Measurements from ENCODE around the gene RNF144A.

Gene RNF144A

GRCh38 chr2:6982449-6982848 lies 65.2 kb downstream of the RNF144A start:
- H3K27me3 ChIP-seq (replicated peaks): no peaks in the 10 kb centered on the region
- DNase-seq: no peak
- no peak overlapping the region for H3K4me3 ChIP-seq (ENCODE audit: low read depth, low read length)
- H3K27ac ChIP-seq: no peak overlapping the region
- TF ChIP-seq, protein P1, sequence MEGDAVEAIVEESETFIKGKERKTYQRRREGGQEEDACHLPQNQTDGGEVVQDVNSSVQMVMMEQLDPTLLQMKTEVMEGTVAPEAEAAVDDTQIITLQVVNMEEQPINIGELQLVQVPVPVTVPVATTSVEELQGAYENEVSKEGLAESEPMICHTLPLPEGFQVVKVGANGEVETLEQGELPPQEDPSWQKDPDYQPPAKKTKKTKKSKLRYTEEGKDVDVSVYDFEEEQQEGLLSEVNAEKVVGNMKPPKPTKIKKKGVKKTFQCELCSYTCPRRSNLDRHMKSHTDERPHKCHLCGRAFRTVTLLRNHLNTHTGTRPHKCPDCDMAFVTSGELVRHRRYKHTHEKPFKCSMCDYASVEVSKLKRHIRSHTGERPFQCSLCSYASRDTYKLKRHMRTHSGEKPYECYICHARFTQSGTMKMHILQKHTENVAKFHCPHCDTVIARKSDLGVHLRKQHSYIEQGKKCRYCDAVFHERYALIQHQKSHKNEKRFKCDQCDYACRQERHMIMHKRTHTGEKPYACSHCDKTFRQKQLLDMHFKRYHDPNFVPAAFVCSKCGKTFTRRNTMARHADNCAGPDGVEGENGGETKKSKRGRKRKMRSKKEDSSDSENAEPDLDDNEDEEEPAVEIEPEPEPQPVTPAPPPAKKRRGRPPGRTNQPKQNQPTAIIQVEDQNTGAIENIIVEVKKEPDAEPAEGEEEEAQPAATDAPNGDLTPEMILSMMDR (IDR thresholded peaks at IDR 0.05; ENCODE audit: low read depth, low read length, missing control alignments): no peak
- in situ Hi-C loops (cut with HindIII; ENCODE audit: low pct_ligation_motif_present, low sequenced_read_pairs): no loop called here
- H3K36me3 ChIP-seq (replicated peaks): no peaks in the 10 kb centered on the region

DNA sequence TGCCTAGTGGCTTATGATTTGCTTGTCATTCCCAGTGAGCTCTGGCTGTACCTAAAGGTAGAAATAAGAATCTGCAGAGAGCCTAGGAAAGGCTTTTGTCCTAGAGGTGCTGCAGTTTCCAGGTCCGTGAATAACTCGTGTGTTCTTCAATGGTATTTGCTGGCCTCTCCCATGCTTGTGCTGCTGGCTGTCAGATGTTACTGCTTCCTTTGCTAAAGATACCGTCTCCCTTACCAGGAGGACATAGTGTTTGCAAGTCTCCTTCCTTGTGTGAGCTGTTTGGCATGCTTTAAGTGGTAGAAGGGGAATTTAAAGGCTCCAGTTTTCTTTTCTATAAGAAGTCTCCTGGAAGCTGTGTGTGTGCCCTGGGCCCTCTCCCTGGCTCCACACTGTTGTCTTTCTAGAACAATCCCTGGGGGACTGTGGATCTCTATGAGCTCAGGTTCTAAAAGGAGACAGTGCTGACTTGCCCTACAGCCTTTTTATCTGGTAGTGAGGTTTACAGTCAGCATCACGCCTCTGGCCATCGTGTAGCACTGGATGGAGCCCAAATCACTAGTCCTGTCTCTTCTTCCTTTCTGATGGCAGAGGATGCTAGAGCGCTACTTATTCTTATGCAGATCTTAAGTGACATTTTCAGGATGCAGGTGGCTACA lies 65.8 kb downstream of the RNF144A start:
- in situ Hi-C loops (cut with HindIII; ENCODE audit: low pct_ligation_motif_present, low sequenced_read_pairs): no loop called here
- no peak overlapping the region for H3K27ac ChIP-seq
- TF ChIP-seq, protein P1 (IDR thresholded peaks at IDR 0.05; ENCODE audit: low read depth, low read length, missing control alignments): no peak
- H3K27me3 ChIP-seq (replicated peaks): no peaks in the 10 kb centered on the region
- H3K36me3 ChIP-seq (replicated peaks): no peaks in the 10 kb centered on the region
- DNase-seq: no peak
- no peak overlapping the region for H3K4me3 ChIP-seq (ENCODE audit: low read depth, low read length)

DNA sequence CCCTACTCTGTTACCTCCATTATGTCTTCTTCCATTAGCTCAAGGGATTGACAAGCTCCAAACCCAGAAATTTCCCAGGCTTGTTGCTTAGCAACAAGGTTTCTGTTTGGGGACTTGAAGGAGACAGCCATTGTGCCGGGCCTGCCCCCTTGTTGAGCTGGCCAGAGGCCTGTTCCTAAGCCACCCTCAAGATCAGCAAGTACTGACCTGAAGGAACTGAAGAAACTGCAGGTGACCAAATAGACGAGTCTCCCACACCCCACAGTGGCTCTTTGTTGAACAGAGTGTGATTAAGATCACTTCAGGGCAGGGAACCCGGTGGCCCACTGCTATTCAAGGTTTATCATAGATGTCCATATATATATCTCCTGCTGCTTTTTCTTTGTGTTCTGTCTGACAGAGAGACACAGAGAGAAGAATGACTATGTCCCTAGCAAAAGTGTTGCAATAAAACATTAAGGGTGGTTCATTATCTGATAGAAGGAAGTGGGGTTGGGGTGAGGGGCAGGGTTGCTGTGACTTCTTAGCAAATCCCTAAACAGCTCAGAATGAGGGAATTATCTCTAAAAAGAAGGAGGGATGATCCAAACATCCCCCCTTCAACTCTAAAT lies 69.2 kb downstream of the RNF144A start:
- Histone ChIP-seq H3K27me3 (replicated peaks) (no peaks in the 10 kb centered on the region), H3K27ac (no peak overlapping the region), H3K36me3 (replicated peaks) (no peaks in the 10 kb centered on the region), H3K4me3 (ENCODE audit: low read depth, low read length) (no peak overlapping the region)
- in situ Hi-C loops (cut with HindIII; ENCODE audit: low pct_ligation_motif_present, low sequenced_read_pairs): no loop called here
- no peak for DNase-seq
- TF ChIP-seq, protein P1 (IDR thresholded peaks at IDR 0.05; ENCODE audit: low read depth, low read length, missing control alignments): no peak

GRCh38 chr2:6986912-6987361 lies 69.7 kb downstream of the RNF144A start:
- in situ Hi-C loops (cut with HindIII; ENCODE audit: low pct_ligation_motif_present, low sequenced_read_pairs): no loop called here
- Histone ChIP-seq H3K4me3 (ENCODE audit: low read depth, low read length) (no peak overlapping the region), H3K27me3 (replicated peaks) (no peaks in the 10 kb centered on the region), H3K27ac (no peak overlapping the region), H3K36me3 (replicated peaks) (no peaks in the 10 kb centered on the region)
- TF ChIP-seq, protein P1 (IDR thresholded peaks at IDR 0.05; ENCODE audit: low read depth, low read length, missing control alignments): no peak
- DNase-seq: no peak

- in situ Hi-C loops (cut with HindIII; ENCODE audit: low pct_ligation_motif_present, low sequenced_read_pairs): no loop called here
- H3K27ac ChIP-seq: no peak overlapping the region
- no peaks in the 10 kb centered on the region for H3K27me3 ChIP-seq (replicated peaks)
- TF ChIP-seq, protein P1 (IDR thresholded peaks at IDR 0.05; ENCODE audit: low read depth, low read length, missing control alignments): no peak
- no peak for DNase-seq
- H3K36me3 ChIP-seq (replicated peaks): no peaks in the 10 kb centered on the region
- no peak overlapping the region for H3K4me3 ChIP-seq (ENCODE audit: low read depth, low read length)
Measured at GRCh38 chr2:6990871-6991270, 73.7 kb downstream of the RNF144A start.
